Fibroblast of upper back skin (primary cell): ENCODE measurements around the gene ENPP1.
"Not testable (repeated sequence)": the region's sequence is repeated elsewhere in the genome, so short reads cannot be mapped to it uniquely, and the experiment has no call there.

Source experiments
- DNase-seq: peaks from one replicate; pipeline ENCODE4 v3.0.0-alpha.2; 2013

Gene ENPP1

DNA sequence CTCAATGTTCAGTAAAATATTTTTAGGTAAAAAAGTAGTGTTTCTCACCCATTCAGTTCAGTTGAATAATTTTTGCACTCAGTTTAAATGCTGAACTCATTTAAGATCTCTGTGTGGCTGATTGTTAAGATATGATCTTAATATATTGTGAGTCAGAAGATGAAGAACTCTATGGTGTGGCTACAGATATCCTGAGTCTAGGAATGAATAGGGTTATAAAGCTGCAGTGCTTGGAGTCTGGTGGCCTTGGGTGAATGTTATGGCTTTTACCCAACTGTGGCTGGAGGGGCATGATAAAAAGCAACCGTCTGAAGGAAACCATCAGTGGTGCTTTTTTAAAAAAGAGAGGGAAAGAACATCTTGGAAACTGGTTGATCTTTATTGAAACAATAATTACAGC, 77.4 kb downstream of the ENPP1 start:
- DNase-seq = no peak

DNA sequence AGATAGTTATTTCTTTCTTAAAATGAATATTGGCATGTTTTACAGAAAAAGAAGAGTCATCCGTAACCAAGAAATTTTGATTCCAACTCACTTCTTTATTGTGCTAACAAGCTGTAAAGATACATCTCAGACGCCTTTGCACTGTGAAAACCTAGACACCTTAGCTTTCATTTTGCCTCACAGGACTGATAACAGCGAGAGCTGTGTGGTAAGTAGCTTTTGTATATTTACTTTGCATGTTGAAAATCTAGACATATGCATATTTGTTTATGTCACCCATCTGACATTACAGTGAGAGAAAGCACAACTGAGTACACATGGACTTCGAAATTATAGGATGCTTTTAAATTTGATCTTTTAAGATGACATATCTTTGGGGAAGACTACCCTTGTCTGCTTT, 78.7 kb downstream of the ENPP1 start:
- no peak for DNase-seq

DNA sequence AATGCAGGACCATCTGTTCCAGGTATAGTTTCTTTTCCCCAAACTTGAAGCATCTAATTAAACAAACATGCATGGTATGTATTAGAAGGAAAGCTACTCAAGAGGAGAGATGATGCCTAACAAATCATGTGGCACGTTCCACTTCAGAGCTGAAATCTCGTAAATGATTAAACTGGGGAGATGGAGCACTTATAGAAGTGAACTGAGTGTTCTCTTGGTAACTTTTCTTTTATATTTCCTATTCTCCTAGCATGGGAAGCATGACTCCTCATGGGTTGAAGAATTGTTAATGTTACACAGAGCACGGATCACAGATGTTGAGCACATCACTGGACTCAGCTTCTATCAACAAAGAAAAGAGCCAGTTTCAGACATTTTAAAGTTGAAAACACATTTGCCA, 82.3 kb downstream of the ENPP1 start:
- DNase-seq = no peak

DNA sequence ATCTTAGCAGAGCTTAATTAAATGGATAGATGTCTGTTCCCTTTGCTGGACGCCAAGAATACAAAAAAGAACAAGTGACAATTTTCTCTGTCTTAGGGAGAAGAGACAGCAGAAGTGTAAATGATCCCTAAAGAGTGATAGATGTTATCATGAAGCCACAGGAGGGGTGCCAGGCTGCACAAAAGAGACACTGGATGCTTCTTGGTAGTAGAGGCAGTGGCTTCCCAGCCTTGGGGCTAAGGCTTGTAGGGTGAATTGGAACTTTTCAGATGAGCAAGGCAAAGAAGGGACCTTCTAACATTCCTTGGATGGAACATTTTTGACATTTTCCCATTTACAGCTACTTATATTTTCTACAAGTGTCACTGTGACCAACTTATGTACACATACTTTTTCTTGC, 85.4 kb downstream of the ENPP1 start:
- DNase-seq = no peak

DNA sequence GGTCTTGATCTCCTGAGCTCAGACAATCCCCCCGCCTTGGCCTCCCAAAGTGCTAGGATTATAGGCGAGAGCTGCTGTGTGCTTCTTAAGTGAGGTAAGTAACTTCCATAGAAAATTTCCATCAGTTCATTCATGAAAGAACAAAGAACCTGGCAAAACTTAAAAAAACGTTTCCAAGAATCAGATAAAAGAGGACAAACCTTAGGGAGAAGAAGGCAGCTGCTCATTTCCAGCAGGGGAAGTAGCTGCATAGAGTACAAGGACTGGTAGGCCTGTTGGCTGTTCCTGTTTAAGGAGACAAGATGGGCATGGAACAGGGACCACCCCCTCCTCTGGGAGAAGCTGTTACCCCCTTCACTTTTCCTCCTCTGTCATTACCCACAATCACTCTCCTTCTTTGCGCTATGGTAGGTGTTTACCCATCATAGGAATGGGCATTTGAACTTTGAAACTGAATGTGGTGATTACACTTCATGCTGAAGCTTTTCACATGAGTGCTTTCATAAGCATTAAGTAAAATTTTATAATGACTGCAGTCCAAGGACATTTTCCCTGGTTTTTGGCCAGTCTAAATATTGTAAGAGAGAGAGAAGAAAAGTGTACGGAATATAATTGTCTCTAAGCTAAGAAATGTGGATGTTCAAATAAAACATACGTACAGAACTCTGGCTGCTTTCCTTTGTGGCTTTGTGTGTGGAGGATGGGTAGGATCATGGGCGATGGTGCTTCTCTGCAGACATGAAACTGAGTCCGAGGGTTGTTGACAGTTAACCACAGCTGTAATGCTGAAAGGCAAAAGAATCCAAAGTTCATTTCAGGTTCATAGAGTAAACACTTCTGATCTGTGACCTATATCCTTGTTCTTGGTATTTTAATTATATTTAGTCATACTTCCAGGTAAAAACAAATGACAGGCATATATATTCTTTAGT, 86.9 kb downstream of the ENPP1 start:
- DNase-seq = no peak

DNA sequence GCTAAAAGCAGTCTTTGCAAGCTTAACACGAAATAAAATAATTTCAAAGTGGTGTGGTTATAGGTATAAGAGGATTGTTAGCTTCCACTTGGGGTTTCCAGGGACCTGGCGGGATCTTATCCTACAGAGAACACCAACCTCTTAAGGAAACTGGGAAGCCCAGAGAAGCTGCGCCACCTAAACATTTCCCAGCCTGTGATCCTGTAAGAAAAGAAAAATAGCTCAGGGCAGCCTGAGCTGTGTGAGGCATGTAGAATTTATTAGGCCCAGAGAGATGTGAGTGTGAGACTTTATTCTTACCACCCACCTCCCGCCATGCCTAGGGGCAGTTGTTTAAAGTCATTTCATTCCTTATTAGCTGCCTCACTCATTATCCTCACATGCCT, 89.2 kb downstream of the ENPP1 start:
- no peak for DNase-seq

GRCh38 chr6:131897621-131898020, 89.8 kb downstream of the ENPP1 start:
- DNase-seq = no peak

GRCh38 chr6:131898718-131899117, 90.9 kb downstream of the ENPP1 start:
- no peak for DNase-seq

DNA sequence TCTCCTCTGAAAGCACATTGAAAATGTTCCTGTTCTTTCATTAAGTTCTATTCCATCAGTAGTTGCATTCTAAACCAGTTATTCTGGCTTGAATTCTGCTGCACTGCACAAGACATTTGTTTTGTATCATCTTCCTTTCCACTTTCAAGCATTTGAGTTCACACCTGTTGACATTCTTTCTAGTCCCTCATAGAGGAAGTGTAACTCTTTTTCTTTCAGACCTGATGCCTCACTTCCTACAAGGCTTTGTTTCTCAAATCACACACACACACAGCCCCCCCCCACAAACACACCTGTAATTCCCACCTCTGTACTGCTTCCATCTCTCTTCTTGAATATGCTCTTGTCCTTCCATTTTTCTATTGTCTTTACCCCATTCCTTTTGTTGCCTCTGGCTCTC, 92.4 kb downstream of the ENPP1 start:
- DNase-seq = no peak

- not testable (repeated sequence) for DNase-seq
Observed at GRCh38 chr6:131901326-131901873, 93.6 kb downstream of the ENPP1 start.

GRCh38 chr6:131903734-131904133, 95.9 kb downstream of the ENPP1 start:
- peak; percentile 42 for DNase-seq

GRCh38 chr6:131908787-131909186, 101.0 kb downstream of the ENPP1 start:
- DNase-seq = not testable (repeated sequence)

DNA sequence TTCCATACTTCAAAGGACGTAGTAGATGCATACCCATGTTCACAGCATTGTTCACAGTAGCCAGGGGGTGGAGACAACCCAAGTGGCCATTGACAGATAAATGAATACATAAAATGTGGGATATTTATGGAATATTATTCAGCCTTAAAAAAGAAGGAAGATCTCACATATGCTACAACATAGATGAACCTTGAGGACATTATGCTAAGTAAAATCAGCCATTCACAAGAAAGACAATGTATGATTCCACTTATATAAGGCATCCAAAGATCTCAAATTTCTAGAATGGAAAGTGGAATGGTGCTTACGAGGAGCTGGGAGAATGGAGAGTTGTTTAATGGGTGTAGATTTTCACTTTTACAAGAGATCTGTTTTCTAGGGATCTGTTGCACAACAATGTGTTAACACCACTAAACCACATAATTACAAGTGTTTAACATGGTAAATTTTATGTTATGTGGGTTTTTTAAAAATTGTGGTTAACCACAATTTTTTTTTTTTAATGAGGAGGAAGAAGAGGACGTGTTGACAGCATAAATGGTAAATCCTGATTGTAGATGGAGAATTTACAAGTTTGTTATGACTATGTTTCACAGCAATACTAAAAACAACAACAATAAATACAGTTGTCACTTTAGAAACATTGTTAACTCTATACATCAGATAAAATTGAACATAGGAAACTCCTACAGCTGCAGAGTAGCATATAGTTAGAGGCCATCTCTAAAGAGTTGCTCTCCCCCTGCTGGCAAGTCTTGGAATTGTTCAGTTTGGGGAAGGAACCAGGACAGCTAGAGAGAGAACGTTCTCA, 101.8 kb downstream of the ENPP1 start:
- peak; percentile 71 for DNase-seq

- no peak for DNase-seq
Observed at GRCh38 chr6:131910219-131910589, 102.4 kb downstream of the ENPP1 start.

DNA sequence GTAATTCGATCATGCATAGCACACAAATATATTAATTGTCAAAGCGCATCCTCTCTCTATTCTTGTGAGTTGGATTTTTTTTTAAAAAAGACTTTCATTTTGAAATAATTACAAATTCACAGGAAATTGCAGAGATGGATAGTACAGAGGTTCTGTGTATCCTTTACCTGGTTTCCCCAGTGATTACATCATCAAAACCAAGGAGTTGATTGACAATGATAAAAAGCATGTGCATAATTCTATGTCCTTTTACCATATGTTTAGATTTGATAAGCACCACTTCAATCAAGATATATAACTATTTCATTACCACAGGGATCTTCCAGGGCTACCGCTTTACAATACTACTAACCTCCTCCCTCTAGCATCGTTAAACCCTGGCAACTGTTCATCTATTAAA, 103.1 kb downstream of the ENPP1 start:
- DNase-seq = no peak

- no peak for DNase-seq
Observed at GRCh38 chr6:131911951-131912350, 104.1 kb downstream of the ENPP1 start.

DNA sequence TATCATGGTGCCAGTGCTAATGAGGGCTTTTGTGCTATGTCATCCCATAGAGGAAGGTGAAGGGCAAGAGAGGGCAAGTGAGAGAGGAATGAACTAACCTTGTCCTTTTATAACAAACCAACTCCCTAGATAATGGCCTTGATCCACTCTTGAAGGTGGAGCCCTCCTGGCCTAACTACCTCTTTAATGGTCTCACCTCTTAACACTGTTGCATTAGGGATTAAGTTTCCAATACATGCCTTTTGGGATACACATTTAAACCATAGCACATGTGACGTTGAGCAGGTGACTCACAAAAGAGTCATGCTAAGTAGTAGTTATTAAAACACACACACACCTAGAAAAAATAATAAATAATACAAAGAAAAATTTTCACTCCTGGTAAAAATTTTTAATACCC, 106.4 kb downstream of the ENPP1 start:
- peak; percentile 19 for DNase-seq

- DNase-seq = peak; percentile 80
Observed at GRCh38 chr6:131914967-131915751, 107.3 kb downstream of the ENPP1 start.

- DNase-seq = not testable (repeated sequence)
Observed at GRCh38 chr6:131916091-131916796, 108.4 kb downstream of the ENPP1 start.

DNA sequence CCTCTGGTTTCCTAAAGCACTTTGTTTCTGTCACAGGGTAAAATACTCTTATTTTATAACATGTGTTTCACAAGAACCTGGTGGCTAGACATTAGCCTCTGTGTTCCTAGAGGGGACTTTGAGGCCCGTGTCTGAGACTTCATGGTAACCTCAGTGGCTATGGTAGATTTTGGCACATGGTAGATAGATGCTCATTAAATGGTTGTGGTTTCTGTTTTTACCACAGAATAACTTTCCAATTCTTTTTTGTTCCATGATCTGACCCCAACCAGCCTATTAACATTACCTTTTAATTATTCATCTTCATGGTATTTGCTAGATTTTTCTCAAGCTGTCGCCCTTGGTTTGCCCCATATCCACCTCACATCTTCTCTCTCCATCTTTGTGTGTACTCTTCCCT, 109.0 kb downstream of the ENPP1 start:
- DNase-seq = peak; percentile 22

- DNase-seq = peak; percentile 60
Observed at GRCh38 chr6:131917318-131917717, 109.5 kb downstream of the ENPP1 start.
